HL-60 (cell line): ENCODE measurements around the gene HLA-DRB1.
"Not testable (repeated sequence)": the region's sequence is repeated elsewhere in the genome, so short reads cannot be mapped to it uniquely, and the experiment has no call there.

Source experiments
- CTCF ChIP-seq: IDR thresholded peaks from one replicate; pipeline ENCODE4 v1.5.1; 2011; ENCODE audit warnings: low read length, control low read depth, inconsistent platforms; ENCODE audit not compliant: insufficient read depth
- GABPA ChIP-seq: IDR thresholded peaks from 2 replicates; pipeline ENCODE4 v1.6.1; 2012; ENCODE audit warnings: low read depth
- POLR2AphosphoS5 ChIP-seq: IDR thresholded peaks from 2 replicates; pipeline ENCODE4 v1.6.1; 2012; ENCODE audit warnings: low read depth
- SPI1 ChIP-seq: IDR thresholded peaks from 2 replicates; pipeline ENCODE4 v1.6.1; 2012; ENCODE audit warnings: low read depth, mild to moderate bottlenecking, borderline replicate concordance
- TF ChIP-seq, protein P1 (sequence below): IDR thresholded peaks from 2 replicates; pipeline ENCODE4 v1.6.1; 2012; ENCODE audit warnings: low read depth; ENCODE audit not compliant: insufficient replicate concordance

- TF ChIP-seq CTCF, POLR2AphosphoS5, SPI1, GABPA: not testable (repeated sequence)
- TF ChIP-seq, protein P1, sequence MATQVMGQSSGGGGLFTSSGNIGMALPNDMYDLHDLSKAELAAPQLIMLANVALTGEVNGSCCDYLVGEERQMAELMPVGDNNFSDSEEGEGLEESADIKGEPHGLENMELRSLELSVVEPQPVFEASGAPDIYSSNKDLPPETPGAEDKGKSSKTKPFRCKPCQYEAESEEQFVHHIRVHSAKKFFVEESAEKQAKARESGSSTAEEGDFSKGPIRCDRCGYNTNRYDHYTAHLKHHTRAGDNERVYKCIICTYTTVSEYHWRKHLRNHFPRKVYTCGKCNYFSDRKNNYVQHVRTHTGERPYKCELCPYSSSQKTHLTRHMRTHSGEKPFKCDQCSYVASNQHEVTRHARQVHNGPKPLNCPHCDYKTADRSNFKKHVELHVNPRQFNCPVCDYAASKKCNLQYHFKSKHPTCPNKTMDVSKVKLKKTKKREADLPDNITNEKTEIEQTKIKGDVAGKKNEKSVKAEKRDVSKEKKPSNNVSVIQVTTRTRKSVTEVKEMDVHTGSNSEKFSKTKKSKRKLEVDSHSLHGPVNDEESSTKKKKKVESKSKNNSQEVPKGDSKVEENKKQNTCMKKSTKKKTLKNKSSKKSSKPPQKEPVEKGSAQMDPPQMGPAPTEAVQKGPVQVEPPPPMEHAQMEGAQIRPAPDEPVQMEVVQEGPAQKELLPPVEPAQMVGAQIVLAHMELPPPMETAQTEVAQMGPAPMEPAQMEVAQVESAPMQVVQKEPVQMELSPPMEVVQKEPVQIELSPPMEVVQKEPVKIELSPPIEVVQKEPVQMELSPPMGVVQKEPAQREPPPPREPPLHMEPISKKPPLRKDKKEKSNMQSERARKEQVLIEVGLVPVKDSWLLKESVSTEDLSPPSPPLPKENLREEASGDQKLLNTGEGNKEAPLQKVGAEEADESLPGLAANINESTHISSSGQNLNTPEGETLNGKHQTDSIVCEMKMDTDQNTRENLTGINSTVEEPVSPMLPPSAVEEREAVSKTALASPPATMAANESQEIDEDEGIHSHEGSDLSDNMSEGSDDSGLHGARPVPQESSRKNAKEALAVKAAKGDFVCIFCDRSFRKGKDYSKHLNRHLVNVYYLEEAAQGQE: not testable (repeated sequence)
These were observed 12.2 kb downstream of the HLA-DRB1 start for GRCh38 chr6:32577493-32577892.
